Dendritic cell treated with granulocyte-macrophage colony-stimulating factor and Interleukin-4, amounts not matched to agents 40 ng/mL and 50 ng/mL, for 4 days (primary cell): ENCODE measurements around the gene SYT5.
A peak's percentile ranks its signal among the peaks of the same experiment; 100 is the strongest.
"Not testable (repeated sequence)": the region's sequence is repeated elsewhere in the genome, so short reads cannot be mapped to it uniquely, and the experiment has no call there.

Experiments used
- H3K27ac Mint-ChIP-seq: one replicate; pipeline ENCODE4 v1.8.0; 2022; ENCODE audit warnings: mild to moderate bottlenecking, mixed read lengths
- H3K27me3 Mint-ChIP-seq: one replicate; pipeline ENCODE4 v1.8.0; 2022; ENCODE audit warnings: mild to moderate bottlenecking, mixed read lengths
- H3K36me3 Mint-ChIP-seq: one replicate; pipeline ENCODE4 v1.8.0; 2022; ENCODE audit warnings: low read depth, mixed read lengths
- H3K4me1 Mint-ChIP-seq: one replicate; pipeline ENCODE4 v1.8.0; 2022; ENCODE audit warnings: low read depth, mixed read lengths
- H3K4me3 Mint-ChIP-seq: one replicate; pipeline ENCODE4 v1.8.0; 2022; ENCODE audit warnings: mild to moderate bottlenecking, moderate library complexity, mixed read lengths
- H3K9me3 Mint-ChIP-seq: one replicate; pipeline ENCODE4 v1.8.0; 2022; ENCODE audit warnings: mixed read lengths
- intact Hi-C: fragments of 100-400 bp; cut with micrococcal nuclease; formaldehyde crosslinking; loops from one replicate; pipeline ENCODE4 v1.15.0; 2022

Gene SYT5

DNA sequence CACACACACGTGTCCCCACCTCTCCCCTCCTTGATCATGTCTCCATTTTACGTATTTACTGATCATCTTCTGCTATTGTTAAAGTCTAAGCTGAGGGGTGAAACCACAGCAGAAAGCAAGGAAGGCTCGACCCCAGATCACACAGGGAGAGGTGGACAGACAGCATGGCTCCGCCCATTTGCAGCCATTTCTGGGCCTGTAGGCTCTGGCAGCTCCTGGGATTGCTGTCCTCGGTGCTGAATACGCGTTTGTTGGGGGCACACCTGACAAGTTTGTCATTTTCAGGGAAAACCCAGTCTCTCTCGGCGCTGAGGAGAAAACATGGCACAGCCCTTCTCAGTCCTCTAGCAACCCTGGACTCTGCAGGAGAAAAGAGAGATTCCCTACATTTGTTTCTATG, 40.4 kb upstream of the SYT5 start:
- intact Hi-C loops = no loop called here
- no peak overlapping the region for H3K27ac Mint-ChIP-seq
- peaks cover 23% of the 10 kb centered on the region for H3K4me1 Mint-ChIP-seq
- peaks cover 40% of the 10 kb centered on the region for H3K36me3 Mint-ChIP-seq
- peaks cover 15% of the 10 kb centered on the region for H3K9me3 Mint-ChIP-seq
- peaks cover 3% of the 10 kb centered on the region for H3K27me3 Mint-ChIP-seq
- no peak overlapping the region for H3K4me3 Mint-ChIP-seq

DNA sequence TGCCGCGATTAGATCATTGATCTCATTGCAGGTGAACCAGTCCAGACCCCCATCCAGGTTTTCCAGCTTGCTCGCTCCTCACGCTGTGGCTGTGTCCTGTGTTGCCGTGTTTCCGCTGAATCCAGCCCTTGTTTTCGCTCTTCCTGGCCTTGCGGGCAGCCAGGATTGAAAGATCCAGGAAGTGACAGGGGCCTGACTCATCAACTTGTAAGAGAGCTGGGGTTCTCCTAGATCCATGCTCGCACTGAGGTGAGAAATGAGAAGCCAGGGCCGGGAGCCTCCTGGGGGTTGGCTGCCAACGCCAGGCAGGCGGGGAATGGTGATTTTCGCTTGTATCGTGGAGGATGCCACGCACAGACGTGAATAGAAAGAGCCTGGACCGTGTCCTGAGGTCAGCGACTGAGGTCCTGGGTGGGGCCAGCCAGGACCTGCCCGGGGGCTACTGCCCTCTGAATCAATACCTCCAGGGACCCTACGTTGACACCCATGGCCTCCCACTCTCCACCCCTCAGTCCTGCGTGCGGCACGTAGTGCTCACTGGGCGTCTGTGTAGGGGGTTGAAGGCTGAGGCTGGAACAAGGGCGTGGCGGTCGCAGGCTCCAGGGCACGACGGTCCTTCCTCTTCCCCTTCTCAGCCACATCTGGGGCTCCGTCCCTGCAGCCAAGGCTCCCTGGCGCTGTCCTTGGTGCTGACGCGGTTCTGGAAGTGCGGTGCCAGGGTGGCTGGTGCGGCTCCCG, 36.5 kb upstream of the SYT5 start:
- Mint-ChIP-seq H3K4me3 (peak overlapping the region; percentile 83), H3K27ac (peak overlapping the region; percentile 90), H3K36me3 (peaks cover 16% of the 10 kb centered on the region), H3K27me3 (peaks cover 16% of the 10 kb centered on the region), H3K4me1 (peaks cover 25% of the 10 kb centered on the region), H3K9me3 (peaks cover 24% of the 10 kb centered on the region)
- intact Hi-C loops = loop anchor here (1.0 kb wide), 1 partner anchor 43 kb away; the partner anchor contains the start of gene PPP6R1

DNA sequence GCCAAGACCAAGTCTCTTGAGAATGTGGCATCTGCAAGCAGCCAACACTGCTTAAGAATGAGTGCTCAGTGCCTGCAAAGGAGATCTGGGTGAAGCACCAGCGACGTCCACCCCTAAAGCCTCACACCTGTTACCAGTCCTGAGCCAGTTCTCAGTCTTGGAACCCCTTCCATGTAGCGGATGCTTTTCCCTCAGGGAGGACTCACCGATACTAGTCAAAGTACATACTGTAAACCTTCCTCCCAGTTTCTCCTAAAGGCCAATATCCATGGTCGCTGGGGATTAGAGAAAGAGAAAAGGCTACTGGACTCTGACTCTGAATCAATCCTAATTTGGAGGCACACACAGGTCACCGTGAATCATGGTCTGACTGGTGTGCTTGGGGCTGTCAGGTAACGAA, 33.5 kb upstream of the SYT5 start:
- H3K27ac Mint-ChIP-seq = no peak overlapping the region
- intact Hi-C loops = no loop called here
- peaks cover 32% of the 10 kb centered on the region for H3K4me1 Mint-ChIP-seq
- H3K9me3 Mint-ChIP-seq = peaks cover 9% of the 10 kb centered on the region
- H3K36me3 Mint-ChIP-seq = no peaks in the 10 kb centered on the region
- H3K27me3 Mint-ChIP-seq = peaks cover 17% of the 10 kb centered on the region
- no peak overlapping the region for H3K4me3 Mint-ChIP-seq

DNA sequence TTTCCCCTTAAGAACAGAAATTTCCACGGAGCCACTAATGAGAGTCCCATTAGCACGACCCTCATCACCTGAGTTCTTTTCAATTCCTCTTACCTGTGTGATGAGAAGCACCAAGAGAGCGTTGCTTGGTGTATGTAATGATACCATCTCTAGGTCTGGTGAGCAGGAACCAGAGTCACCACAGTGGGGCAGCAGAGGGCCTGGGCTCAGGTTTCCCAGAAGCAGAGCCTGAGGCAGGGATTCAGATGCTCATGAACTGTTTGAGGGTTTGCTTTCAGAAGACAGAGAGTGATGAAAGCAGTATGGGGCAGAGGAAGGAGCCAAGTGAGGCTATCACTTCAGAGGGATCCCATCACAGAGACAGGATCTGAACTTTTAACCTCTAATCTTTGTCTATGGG, 32.4 kb upstream of the SYT5 start:
- Mint-ChIP-seq H3K4me3 (no peak overlapping the region), H3K27me3 (peaks cover 17% of the 10 kb centered on the region), H3K27ac (no peak overlapping the region), H3K9me3 (peaks cover 9% of the 10 kb centered on the region), H3K4me1 (peaks cover 33% of the 10 kb centered on the region), H3K36me3 (no peaks in the 10 kb centered on the region)
- intact Hi-C loops = no loop called here

DNA sequence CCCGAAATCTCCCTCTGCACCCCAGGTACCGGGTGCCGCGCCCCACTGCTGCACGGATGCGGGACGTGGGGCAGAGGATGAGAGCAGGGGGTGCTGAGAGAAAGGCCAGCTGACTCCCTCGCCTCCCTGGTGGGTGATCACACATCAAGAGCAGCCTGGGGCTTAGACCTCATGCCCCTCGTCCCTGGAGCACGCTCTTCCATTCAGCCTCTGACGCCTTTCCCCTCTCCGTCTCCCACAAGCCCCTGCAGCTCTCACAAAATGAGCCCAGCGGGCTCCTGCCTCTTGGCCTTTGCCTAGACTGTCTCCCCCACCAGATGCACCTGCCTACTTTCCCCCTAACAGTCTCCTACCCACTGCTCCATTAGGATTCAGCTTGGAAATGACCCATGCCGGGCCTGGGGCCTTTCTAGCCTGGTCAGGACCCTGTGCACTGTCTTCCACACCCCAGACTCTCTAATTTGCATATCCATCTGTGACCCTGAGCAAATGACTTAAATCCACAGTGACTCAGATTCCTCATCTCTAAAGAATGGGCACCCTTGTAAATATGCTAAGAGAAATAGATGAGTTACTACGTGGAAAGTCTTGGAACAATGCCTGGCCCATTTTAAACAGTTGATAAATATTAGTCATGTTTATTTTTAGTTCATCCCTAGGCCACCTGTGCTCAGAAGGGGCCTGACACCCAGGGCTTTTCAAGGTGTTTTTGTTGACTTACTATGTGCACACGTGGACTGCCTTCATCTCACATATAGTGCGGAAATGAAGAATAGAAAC, 29.8 kb upstream of the SYT5 start:
- peaks cover 9% of the 10 kb centered on the region for H3K9me3 Mint-ChIP-seq
- no peaks in the 10 kb centered on the region for H3K36me3 Mint-ChIP-seq
- peaks cover 24% of the 10 kb centered on the region for H3K4me1 Mint-ChIP-seq
- no peak overlapping the region for H3K4me3 Mint-ChIP-seq
- peaks cover 21% of the 10 kb centered on the region for H3K27me3 Mint-ChIP-seq
- peak overlapping the region; percentile 0 for H3K27ac Mint-ChIP-seq
- intact Hi-C loops = no loop called here

DNA sequence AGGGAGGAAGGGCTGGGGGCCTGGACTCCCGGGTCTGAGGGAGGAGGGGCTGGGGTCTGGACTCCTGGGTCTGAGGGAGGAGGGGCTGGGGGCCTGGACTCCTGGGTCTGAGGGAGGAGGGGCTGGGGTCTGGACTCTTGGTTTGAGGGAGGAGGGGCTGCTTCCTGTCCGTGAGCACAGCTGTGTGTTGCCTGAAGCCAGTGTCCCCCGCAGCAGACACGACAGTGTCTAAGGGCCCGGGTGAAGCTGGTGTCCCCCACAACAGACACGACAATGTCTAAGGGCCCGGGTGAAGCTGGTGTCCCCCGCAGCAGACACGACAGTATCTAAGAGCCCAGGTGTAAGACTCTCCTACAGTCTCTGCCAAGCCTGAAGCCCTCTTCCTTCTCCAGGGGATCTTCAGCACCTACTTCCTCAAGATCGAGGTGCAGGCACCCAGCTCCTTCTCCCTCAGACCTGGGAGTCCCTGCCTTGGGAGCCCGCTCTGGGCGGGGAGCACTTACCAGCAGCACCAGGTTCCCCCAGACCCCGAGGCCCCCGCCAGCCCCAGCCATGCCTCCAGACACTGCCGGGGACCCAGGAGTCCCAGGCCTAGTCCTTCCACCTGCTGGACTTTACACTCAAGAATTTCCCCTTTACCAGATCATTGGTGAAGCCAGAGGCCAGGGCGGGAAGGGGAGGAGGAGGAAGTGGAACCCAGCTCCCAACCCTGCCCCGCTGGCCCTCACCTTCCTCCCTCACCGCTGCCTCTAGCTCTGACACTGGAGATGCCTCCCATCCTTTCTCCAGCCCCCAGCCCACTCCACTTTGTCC, 29.0 kb upstream of the SYT5 start, which contains the start of gene PTPRH:
Gene PTPRH (minus strand): TSS at position 622 of the 813 bp plus-strand sequence. CDS start 68 bp downstream, at position 554.
- Mint-ChIP-seq H3K27me3 (peaks cover 27% of the 10 kb centered on the region), H3K4me3 (no peak within 1 kb of the TSS), H3K9me3 (peaks cover 9% of the 10 kb centered on the region), H3K4me1 (peaks cover 24% of the 10 kb centered on the region), H3K27ac (peak within 1 kb of the TSS; percentile 0), H3K36me3 (no peaks in the 10 kb centered on the region)
- intact Hi-C loops = no loop called here

DNA sequence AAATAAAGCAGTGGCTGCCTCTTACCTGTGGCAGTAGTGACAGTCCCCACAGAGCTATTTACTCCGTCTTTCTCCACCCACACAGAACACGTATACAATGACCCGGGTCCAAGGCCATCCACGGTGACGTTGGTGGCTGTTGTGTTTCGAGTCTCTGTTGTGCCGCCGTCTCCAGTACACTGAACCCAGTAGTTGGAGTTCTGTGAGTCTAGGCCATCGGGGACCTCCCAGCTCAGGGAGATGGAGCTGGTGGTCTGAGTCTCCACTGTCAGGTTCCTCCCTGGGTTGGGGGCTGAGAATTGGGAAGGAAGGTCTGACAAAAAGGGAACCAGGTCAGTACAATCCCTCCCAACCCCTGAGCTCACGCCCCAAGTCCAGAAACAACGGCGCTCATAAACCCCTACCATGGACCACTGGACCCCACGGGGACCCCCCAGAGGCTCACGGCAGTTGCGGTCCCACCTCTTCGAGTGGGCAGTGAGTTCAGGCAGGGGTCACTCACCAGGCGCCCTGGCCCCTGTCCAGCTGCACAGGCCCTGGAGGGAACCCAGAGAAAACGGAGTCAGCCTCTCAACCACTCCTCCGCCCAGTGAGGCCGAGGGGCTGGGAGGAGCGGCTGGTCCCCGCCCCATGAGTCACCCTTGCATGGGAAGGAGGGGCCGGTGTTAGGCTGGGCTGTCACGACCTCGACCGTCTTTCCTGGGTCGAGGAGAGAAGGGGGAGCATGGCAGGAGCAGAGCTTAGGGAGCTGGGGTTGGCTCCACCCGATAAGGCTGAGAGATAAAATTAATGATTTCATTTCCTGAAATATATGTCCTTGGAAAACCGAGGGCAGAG, 26.8 kb upstream of the SYT5 start:
- Mint-ChIP-seq H3K27ac (peak overlapping the region; percentile 77), H3K36me3 (no peaks in the 10 kb centered on the region), H3K4me1 (peaks cover 29% of the 10 kb centered on the region), H3K27me3 (peaks cover 31% of the 10 kb centered on the region), H3K4me3 (peak overlapping the region; percentile 60), H3K9me3 (no peaks in the 10 kb centered on the region)
- intact Hi-C loops = no loop called here

DNA sequence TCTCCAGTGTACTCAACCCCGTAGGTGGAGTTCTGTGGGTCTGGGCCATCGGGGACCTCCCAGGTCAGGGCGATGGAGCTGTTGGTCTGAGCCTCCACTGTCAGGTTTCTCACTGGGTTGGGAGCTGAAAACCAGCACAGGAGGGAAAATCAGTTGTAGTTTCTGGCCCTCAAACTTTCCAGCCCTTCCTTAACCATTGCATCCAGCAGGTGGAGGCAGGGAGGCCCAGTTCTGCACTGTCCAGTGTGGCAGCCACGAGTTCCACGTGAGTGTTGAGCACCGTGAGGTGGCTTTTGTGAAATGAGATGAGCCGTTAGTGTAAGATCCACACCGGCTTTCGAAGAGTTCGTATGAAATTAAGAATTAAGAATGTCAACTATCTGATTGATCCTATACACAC, 22.1 kb upstream of the SYT5 start:
- H3K9me3 Mint-ChIP-seq, H3K4me3 Mint-ChIP-seq, H3K36me3 Mint-ChIP-seq, intact Hi-C loops, H3K27ac Mint-ChIP-seq: not testable (repeated sequence)
- Mint-ChIP-seq H3K27me3 (peaks cover 42% of the 10 kb centered on the region), H3K4me1 (peaks cover 13% of the 10 kb centered on the region)

DNA sequence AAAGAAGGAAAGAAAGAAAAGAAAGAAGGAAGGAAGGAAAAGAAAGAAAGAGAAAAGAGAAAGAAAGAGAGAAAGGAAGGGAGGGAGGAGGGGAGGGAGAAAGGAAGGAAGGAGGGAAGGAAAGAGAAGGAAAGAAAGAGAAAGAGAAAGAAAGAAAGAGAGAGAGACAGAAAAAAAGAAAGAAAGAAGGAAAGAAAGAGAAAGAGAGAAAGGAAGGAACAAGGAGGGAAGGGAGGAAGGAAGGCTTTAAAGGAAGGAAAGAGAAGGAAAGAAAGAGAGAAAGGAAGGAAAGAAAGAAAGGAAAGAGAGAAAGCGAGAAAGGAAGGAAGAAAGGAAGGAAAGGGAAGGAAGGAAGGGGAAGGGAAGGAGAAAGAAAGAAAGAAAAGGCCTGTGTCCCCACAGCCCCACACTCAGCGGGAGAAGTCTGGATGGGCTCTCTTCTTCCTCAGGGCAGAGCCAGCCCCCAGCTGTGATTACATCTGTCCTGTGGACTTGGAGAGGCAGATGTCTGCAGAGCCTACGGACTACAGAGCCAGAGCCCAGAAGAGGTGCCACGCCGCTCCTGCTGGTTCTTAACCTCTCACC, 19.6 kb upstream of the SYT5 start:
- Mint-ChIP-seq H3K27ac (no peak overlapping the region), H3K4me1 (peaks cover 5% of the 10 kb centered on the region), H3K9me3 (no peaks in the 10 kb centered on the region), H3K27me3 (peaks cover 35% of the 10 kb centered on the region), H3K4me3 (no peak overlapping the region), H3K36me3 (no peaks in the 10 kb centered on the region)
- intact Hi-C loops = no loop called here

DNA sequence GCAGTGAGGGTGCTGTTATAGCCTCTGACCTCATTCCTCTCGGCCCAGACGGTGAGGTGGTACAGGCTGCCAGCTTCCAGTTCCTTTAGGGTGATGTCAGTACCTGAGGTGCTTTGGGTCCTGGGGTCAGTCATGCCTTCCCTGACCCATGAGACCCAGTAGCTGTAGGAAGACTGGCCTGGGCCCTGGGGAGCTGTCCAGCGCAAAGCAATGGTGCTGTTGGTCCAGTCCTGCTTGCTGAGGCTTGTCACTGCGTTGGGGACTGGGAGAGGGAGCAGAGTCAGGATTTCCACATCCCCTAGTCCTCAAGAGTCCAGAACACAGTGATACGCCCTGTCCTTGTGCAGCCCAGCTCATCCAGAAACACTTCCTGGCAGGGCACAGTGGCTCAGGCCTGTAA, 18.6 kb upstream of the SYT5 start:
- peaks cover 8% of the 10 kb centered on the region for H3K4me1 Mint-ChIP-seq
- intact Hi-C loops = no loop called here
- H3K4me3 Mint-ChIP-seq = no peak overlapping the region
- no peak overlapping the region for H3K27ac Mint-ChIP-seq
- H3K27me3 Mint-ChIP-seq = peaks cover 31% of the 10 kb centered on the region
- H3K36me3 Mint-ChIP-seq = no peaks in the 10 kb centered on the region
- H3K9me3 Mint-ChIP-seq = no peaks in the 10 kb centered on the region

DNA sequence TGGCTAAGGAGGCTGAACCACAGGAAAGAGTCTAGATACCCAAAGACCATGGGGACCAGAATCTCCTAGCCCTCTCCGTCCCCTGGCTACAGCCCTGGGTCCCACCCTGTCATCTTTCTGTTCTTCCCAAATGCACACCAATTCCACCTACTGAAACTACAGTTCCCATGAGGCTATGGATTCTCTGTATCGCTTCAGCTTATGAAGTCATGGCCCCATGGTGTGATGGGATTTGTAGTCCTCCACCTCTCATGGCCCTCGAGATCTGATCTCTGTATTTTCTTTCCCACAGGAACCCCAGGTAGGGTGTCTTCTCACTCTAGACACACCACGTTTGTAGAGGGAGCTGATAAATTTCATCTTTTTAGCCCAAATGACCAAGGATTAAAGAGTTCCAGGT, 17.4 kb upstream of the SYT5 start:
- Mint-ChIP-seq H3K27me3 (peaks cover 37% of the 10 kb centered on the region), H3K36me3 (no peaks in the 10 kb centered on the region), H3K9me3 (no peaks in the 10 kb centered on the region), H3K27ac (no peak overlapping the region), H3K4me1 (peaks cover 13% of the 10 kb centered on the region), H3K4me3 (no peak overlapping the region)
- intact Hi-C loops = no loop called here

DNA sequence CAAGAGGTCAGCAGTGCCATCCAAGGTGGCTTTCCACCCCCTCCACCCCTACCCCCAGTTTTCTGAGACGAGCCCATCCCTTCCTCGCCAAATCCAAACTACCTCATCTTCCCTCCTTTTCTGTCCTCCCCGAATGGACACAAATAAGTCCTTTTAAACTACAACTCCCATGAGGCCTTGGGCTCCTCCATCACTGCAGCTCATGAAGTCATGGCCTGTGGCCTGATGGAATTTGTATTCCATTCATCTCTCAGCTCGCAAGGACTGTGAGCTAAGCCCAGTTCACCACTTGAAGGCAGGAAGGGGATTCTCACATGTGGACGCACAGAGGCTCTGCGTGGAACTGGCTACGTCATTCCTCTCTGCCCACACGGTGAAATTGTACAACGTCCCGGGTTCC, 16.7 kb upstream of the SYT5 start:
- no peak overlapping the region for H3K4me3 Mint-ChIP-seq
- H3K27me3 Mint-ChIP-seq = peaks cover 38% of the 10 kb centered on the region
- H3K9me3 Mint-ChIP-seq = no peaks in the 10 kb centered on the region
- intact Hi-C loops = no loop called here
- H3K27ac Mint-ChIP-seq = no peak overlapping the region
- H3K36me3 Mint-ChIP-seq = no peaks in the 10 kb centered on the region
- peaks cover 8% of the 10 kb centered on the region for H3K4me1 Mint-ChIP-seq

DNA sequence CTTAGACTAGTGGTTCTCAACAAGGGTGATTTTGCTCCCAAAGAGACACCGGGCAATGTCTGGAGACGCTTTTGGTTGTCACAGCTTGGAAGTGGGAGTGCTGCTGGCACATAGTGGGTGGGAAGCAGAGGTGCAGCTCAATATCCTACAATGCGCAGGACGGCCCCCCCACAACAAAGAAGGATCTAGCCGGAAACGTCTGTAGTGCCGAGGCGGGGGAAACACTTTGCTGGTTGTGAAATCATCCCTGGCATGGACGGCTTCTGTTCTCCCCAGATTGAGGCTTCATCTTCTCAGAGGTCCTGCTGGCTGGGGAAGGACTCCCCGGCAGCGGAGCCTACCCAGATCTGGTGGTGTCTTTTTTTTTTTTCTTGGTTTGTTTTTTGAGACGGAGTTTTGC, 13.4 kb upstream of the SYT5 start:
- H3K27ac Mint-ChIP-seq = no peak overlapping the region

More for the DNA sequence above, 13.4 kb upstream of the SYT5 start:
- peaks cover 20% of the 10 kb centered on the region for H3K4me1 Mint-ChIP-seq
- H3K36me3 Mint-ChIP-seq = no peaks in the 10 kb centered on the region
- H3K27me3 Mint-ChIP-seq = peaks cover 41% of the 10 kb centered on the region
- no peaks in the 10 kb centered on the region for H3K9me3 Mint-ChIP-seq
- intact Hi-C loops = no loop called here
- no peak overlapping the region for H3K4me3 Mint-ChIP-seq
